ENCODE data around the gene PDE6D.
"Not testable (repeated sequence)": the region's sequence is repeated elsewhere in the genome, so short reads cannot be mapped to it uniquely, and the experiment has no call there.

Gene PDE6D

DNA sequence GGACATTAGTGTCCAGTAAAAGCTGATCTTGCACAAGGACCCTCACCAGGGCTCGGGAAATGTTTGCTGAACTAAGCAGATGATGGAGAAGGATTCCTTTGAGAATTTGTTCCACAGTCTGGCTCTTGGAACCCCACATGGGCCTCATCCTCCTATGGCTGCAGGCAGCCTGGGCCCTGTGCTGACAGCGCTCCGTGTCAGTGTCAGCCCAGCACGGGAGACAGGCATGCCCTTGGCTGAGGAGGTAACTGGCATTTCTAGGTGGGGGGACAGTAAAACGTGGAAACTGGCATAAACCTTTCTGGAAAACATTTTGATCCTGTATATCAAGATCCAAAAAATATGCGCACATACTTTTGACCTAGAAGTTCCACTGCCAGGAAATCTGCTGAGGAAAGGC lies 62.3 kb downstream of the PDE6D start:
- DNase-seq (ENCODE audit: low spot score) = no peak

DNA sequence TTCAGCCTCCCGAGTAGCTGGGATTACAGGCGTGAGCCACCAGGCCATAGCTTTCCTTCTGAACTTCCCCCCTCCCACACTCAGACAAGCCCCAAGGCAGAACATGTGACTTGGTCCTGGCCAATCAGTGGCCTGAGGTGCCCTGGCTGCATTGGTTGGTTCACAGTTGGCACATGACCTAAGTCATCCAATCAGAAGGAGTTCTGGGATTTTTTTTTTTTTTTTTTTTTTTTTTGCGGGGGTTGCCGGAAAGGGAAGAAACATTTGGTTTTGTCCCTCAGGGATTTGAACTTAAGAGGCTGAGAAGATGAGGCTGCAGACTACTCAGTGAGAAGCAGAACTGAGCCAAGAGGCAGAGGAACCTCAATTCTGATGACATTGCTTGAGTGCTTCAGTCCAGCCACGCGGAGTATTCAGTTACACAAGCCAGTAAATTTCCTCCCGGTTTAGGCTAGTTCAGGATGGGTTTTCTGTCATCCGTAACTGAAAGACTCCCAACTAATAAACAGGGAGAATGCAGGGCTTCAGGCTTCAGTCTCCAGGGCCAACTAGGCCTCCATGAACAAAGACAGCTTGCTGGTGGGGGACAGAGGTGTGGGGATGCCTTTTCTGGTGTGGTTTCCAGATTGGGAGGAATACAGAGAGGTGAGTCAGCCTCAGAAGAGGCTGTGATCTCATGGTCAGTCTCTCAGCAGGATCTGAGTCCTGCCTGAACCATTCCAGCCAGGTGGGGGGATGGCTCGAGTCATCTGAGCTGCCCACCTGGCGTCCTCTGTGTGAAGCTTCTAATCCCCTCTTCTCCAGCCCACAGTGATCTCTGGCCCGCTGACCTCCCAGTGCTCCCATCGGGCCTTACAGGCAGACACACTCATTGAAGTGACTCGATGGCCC lies 63.6 kb downstream of the PDE6D start:
- DNase-seq (ENCODE audit: low spot score) = peak; percentile 73

DNA sequence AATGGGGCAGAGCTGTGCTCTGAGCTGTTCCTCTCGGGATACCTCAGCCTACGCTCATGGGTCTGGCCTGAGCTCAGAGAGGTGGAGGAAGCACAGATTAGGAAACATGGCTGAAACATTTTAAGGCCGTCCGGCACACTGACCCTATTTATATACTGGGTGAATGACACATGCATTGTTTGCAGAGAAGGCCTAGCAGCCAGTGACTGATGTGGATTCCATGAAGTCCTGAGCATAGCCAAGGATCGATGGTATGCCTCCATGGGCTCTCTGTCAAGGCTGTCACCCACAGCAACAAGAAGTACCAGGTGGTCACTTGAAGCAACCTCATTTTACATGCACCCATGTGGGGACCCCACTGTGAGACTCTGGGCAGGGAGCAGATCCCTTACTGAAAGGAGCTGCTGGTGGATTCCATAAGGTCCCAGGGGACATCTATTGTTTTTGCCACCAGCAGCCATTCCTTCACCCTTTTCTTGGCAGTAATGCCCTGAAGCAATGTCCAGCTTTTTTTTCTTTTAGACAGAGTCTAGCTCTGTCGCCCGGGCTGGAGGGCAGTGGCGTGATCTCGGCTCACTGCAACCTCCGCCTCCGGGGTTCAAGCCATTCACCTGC lies 64.3 kb downstream of the PDE6D start:
- DNase-seq (ENCODE audit: low spot score) = no peak

DNA sequence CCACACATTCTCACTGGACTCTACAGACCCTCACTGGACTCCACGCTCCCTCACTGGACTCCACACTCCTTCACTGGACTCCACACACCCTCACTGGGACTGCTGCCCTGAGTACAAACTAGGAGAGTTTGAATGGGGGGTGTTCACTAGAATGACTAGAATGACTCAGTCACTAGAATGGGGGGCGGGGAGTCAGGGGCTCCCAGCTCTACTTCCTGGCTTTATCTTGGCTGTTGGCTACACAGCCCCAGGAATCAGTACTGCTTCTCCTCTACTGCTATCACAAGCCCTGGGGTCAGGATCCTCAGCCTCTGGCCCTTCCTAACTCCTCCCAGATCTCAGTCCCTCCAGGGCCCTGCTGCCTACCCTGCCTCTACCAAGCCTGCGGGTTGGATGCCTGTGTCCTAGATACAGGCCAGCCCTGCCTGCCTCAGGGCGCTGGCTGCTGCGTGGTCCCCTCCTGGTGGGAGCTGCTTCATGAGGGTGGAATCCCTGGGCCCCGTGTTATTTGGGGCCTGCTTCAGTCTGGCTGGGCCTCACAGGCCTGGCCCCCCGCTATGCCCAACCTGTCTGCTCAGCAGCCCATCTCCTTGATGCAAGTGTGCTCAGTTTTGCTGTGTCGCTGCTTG lies 65.0 kb downstream of the PDE6D start:
- no peak for DNase-seq (ENCODE audit: low spot score)

DNA sequence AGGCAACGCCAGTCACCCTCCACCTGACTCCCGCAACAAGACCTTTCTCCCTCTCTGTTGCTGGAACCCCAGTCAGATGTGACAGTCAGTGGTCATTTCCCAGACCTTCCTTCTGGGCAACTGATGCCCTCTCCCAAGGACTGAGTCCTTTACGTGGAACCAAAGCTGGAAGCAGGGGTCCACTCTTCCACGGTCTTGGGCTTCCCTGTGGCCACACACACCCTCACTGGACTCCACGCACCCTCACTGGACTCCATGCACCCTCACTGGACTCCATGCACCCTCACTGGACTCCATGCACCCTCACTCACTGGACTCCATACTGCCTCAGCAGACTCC lies 65.6 kb downstream of the PDE6D start:
- DNase-seq (ENCODE audit: low spot score) = no peak

DNA sequence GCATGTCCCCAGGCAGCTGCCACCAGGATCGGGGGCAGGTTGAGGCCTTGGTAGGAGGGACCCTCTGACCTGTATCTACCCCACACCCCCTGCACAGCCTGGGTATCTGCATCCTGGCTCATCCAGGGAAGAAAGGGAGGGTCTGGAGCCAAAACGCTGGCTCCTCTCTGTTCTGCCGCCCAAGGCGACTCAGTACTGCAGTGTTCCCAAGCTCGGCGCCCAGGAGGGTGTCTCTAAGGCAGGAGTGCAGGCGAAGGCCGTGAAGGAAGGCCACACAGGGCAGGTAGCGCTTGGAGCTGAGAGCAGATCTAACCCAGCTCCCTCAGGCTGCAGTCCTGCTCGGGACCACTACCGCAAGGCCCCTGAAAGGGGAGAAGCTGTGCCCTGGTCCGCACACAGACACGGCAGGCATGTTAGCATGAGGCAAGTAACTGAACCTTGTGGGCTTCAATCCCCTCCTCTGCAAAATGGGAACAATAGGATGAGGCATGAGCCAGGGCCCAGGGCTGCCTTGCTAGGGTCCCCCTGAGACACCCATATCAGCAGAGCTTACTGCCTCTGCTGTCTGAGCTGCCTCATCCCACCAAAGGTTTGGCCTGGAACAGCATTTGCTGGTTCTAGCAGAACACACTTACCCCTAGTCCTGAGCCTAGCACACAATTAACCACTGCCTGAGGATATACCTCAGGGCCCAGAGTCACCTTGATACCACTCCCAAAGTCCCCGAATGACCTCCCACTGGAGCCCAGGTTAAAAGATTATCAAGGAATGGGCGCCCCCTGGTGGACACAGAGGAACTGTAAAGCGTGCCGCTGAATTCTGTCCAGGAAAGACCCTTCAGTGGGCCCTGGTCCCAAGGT lies 66.2 kb downstream of the PDE6D start:
- DNase-seq (ENCODE audit: low spot score) = peak; percentile 73

DNA sequence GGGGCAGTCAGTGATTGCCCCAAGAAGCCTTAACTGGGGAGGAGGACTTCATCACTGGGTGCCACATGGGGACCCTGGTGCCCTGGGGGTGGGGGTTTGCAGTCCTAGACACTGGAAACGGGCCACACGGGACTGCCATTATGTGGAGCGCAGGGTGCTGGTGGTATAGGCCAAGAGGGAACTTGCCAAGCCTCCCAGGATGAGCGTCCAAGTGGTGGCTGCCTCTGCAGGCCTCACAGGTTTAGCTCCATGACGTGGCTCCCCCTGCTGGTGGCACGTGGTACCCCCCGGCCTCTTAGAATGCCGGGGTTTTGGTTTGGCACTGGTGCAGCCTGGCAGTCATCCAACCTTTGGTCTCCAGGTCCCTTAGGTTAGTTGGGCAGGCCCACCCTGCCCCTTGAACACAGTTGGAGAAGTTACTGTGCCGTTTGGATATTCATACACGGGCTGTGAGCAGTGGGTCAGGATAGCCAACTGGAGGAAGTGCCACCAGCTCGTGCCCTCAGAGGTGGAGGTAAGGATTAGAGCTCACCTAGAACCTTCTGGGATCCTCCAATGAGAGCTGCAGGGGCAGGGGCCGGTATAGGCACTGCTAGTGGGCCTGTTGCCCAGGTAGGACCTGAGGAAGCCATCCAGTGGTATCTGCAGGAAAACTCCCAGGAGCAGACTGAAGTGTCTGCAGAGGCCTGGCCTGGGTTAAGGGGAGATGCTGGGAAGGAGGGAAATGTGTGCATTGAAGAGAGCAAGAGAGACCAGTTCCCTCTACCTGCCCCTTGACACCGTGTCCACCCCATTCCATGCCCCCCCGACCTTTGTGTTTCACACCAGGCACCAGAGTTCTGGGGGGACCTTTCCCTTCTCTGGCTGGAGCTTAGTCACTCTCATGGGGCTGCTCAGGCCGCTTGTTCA lies 67.1 kb downstream of the PDE6D start:
- DNase-seq (ENCODE audit: low spot score) = peak; percentile 70

DNA sequence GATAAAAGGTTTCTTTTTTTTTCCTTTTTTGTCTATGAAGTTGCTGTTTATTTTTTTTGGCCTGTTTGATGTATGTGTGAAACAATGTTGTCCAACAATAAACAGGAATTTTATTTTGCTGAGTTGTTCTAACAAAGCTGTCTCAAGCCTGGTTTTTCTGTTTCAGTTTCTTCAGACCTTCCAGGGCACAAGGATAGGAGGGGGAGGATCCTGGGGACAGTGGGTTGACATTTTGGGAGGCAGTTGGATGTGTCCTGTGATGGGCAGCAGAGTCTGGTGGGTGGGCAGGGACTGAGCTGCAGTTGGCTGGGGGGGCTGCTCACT lies 67.7 kb downstream of the PDE6D start:
- not testable (repeated sequence) for DNase-seq (ENCODE audit: low spot score)

DNA sequence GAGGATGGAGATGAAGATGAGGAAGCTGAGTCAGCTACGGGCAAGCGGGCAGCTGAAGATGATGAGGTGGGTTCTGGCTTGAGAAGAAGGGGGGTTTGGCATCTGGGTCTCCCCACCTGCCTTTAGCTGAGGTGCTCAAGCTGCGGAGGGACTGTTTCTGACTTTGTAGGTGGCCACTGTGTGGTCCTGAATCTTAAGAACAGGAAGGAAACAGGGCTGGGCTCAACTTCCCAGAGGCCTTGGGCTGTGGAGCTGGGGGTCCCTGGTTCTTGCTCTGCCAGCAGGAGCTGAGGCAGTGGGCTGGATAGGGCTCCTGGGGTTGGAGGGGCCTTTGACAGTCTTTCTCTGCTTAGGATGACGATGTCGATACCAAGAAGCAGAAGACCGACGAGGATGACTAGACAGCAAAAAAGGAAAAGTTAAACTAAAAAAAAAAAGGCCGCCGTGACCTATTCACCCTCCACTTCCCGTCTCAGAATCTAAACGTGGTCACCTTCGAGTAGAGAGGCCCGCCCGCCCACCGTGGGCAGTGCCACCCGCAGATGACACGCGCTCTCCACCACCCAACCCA lies 68.5 kb downstream of the PDE6D start:
- DNase-seq (ENCODE audit: low spot score) = not testable (repeated sequence)

DNA sequence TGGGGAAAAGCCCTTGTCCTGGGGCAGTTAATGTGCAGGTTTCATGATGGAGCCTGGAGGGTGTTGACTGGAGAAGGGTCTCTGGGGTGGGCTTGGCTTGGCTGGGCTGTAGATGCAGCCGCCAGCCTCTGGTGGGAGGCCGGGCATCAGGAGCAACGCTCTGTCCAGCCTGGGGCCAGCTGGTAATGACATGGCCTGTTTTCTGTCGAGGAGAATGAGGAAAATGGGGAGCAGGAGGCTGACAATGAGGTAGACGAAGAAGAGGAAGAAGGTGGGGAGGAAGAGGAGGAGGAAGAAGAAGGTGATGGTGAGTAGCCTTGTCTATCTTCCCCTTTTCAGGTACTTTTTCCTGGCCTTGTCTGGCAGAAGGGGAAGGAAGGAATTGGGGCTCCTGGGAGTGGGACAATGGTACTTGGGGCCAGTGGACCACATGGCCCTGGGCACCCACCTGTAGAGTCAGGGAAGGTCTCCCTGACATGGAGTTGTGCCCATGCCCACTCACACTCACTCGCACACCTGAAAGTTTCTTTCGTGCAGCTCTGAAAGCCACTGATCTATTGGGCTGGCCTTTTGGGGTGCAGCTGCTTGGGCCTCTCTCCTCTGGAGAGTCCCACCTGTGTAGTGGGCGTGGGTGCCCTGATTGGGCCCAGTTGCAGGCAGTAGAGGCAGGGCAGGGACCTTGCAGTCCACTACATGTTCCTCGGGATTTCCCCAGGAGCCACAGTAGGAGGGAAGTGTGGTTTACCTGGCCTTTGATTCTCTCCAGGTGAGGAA lies 69.2 kb downstream of the PDE6D start:
- DNase-seq (ENCODE audit: low spot score) = no peak

DNA sequence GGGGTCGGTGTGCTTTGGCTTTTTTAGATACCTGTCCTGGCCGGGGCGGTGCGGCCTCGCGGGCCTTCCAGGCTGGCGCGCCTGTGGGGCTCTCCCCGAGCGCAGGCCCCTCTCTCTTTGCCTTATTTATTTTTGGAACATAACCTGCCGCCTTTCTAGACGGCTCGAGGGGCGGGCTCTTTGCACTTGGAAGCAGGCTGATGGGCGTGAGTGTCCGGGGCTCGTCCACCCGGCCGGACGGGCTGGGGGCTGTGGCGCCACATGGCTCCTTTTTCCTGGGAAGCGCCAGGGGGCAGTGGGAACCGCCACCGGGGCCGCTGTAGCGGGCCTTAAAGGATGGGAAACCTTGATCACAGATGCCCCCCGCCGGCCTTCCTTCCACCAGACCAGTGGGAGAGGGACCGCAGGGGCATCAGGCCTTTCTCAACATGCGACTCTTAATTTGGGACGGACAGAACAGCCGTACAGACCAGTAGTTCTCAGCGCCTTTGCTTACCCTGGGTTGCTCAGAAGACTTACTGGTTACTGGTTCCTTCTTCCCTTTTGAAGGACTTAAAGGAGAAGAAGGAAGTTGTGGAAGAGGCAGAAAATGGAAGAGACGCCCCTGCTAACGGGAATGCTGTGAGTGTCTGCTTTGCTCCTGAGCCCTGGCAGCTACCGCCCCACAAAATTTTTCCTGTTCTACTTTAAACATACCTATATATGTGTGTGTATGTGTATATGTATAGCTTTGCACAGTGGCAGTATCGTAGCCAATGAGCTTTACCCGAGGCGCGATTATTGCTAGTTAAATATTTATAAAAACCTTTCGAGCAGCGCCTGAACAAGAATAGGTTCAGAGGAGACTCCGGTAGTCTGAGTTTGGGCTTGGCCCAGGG lies 70.0 kb downstream of the PDE6D start:
- no peak for DNase-seq (ENCODE audit: low spot score)

DNA sequence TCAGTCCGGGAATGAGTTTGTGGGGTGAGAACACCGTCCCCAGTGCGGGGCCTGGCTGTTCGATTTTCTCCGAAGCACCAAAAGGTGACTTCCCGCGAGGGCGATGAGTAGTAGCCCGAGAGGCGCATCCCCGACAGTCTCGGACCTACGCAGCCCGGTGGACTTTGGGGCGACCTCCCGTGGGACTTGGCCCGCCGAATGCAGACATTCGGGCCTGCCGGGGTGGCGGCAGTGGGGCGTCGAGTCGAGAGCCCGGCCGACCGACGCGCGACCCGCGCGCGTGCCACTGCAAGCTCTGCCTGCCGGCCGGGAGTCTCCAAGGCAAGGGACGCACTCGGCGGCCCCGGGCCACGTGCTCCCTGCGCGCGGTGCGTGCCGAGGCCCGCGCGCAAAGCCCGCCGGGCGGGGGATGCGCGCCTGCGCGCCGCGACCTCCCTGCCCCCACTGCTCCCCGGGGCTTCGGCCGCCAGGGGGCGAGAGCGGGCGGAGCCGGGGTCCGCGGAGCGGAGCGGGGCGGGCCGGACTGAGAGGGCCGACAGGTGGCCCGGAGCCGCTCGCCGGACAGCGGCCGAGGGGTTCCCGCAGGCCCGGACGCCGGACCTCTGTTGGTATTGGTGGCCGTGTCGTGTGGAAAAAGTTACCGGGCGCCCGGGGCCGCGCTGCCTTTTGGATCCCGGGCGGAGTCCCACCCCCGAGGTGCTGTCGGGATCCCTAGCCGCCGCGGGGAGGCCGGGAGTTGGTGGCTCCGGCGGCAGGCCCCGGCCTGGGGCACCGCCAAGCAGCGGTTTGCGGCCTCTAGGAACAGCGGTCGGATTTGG lies 70.9 kb downstream of the PDE6D start:
- DNase-seq (ENCODE audit: low spot score) = peak; percentile 84

DNA sequence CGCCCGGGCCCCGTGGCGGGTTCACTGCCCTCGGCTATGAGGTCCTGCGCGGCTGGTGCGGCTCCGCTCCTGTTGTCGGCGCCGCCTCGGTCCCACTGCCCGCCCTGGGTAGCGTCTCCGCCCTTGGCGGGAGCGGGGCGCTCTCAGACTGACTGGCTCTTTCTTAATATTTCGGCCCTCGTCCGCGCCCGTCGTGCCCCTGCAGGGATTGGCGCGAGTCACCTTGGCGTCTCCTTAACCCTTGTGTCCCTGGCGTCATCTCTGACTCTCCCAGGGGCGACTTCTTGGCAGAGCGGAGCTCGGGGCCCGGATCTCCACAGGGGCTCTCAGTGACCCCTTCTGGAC lies 71.5 kb downstream of the PDE6D start:
- DNase-seq (ENCODE audit: low spot score) = no peak

DNA sequence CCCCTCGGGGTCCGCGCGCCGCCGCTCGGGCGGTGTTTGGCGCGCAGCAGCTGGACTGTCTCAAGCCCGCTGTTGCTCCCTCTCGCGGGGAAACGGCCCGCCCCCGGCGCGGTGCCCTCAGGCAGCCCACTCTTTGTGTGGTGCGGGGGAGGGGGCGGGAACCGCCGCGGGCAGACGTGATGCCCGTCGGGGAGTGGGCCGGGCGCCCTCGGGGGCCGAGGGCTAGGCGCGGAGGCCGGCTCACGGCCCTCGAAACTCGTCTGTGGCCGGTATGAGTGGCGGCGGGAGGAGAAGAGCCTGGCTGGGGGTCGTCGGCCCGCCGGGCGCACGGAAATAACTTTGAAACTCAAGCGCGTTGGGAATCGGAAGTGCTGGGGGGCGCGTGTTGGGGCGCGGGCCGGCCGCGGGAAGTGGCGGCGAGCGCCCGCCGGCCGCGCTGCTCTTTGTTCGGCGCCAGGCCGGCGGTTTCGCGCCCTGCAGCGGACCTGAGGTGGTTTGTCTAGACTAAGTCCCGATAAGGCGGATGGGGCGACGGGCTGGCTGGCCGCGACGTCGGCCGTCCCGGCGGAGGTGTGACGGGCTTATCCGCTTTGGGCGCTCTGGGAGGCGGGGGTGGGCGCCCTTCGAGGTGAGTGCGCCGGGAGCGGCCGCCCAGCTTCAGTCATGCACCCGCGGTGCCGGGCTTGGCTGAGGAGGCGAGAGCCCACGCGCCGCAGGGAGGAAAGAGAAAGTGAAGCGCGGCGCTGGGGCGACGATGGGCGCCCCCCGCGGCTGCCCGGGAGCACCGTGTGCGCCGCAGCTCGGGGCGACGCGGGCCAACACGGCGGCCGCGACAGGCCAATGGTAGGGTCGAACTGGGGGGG lies 72.1 kb downstream of the PDE6D start:
- DNase-seq (ENCODE audit: low spot score) = no peak

DNA sequence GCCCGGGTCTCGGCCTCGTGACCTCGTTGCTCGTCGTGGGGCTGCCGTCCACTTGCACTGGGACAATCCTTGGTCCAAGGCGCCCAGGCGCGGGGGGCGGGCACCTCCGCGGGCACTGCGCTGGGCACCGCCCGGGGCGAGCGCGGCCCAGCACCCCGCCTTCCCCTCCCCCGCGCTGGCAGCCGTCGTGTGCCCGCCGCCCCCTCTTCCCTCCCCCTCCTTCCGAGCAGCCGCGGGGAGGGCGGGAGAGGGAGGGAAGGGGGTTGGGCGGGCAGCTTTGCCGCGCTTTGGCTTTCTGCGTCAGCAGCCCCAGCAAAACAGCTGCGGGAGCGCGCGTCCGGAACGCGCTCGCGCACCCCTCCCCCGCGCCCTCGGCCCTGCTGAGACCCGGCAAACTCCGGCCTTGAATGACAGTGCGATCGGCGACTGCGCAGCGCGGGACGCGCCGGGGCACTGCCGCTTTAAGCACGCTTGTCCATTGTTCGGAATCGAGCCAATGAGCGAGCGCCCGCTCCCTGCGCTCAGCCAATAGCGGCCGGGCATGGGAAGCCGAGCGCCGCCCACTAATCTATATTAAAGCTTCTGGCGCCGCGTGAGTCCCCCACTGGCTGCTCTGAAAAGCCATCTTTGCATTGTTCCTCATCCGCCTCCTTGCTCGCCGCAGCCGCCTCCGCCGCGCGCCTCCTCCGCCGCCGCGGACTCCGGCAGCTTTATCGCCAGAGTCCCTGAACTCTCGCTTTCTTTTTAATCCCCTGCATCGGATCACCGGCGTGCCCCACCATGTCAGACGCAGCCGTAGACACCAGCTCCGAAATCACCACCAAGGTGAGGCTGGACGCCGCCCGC lies 72.9 kb downstream of the PDE6D start, which contains the start of gene PTMA:
TSS of gene PTMA (plus strand) at position 599 of the 846 bp plus-strand sequence. CDS start at position 781, 182 bp downstream.
- peak; percentile 87 for DNase-seq (ENCODE audit: low spot score)

DNA sequence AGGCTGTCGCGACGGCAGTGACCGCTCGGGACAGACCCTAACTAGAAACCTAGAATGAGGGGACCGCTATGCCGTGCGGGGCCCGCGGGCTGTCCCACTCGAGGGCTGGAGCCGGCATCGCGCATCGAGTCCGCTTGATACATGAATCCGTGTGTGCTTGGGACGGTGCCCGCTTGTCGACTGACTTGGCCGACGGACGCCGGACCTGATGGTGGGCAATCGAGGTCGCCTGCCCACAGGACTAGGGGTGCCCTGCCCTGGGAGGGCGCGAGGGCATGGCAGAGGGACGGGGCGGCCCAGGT lies 73.5 kb downstream of the PDE6D start:
- no peak for DNase-seq (ENCODE audit: low spot score)
